Activated T-helper 1 cell treated with Interleukin-2 at 50 U/mL for 16 hours (primary cell): ENCODE results near the gene AJM1.
"Not testable (repeated sequence)": the region's sequence is repeated elsewhere in the genome, so short reads cannot be mapped to it uniquely, and the experiment has no call there.

ENCODE experiments used
- DNase-seq: peaks from one replicate; pipeline ENCODE4 v3.0.0-alpha.2; 2020; ENCODE audit warnings: low read depth

AJM1 gene

GRCh38 chr9:136856541-136857141 is 14.4 kb downstream of the AJM1 start:
- no peak for DNase-seq

DNA sequence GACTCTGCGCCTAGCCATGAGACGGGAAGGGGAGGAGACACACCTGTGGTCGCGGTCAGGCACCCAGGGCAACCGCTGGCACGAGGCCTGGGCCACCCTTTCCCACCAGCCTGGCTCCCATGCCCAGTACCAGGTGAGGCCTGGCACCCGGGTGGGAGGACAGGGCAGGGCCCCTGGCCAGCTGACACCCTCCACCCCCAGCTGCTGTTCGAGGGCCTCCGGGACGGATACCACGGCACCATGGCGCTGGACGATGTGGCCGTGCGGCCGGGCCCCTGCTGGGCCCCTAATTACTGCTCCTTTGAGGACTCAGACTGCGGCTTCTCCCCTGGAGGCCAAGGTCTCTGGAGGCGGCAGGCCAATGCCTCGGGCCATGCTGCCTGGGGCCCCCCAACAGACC is 14.9 kb downstream of the AJM1 start:
- DNase-seq: no peak

DNA sequence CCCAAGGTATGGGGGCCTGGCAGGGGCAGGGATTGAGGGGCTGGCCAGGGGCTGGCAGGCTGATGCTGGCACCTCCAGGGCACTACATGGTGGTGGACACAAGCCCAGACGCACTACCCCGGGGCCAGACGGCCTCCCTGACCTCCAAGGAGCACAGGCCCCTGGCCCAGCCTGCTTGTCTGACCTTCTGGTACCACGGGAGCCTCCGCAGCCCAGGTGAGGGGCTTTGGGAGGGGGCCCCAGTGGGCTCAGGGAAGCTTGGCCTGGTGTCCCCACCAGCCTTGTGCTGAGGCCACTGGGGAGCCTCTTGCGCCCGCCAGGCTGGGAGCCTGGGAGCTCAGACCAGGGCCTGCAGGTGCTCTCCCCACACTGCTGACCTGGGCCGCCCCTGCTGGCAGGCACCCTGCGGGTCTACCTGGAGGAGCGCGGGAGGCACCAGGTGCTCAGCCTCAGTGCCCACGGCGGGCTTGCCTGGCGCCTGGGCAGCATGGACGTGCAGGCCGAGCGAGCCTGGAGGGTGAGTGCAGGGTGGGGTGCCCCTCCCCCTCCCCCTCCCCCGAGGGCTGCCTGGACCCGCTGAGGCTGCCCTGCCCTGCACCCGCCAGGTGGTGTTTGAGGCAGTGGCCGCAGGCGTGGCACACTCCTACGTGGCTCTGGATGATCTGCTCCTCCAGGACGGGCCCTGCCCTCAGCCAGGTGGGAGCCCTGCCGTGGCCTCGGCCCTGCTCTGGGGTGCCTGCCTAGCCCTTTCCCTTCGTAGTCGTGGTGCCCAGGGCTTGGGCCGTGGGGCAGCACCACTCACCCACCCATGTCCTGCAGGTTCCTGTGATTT is 15.5 kb downstream of the AJM1 start:
- DNase-seq: no peak

GRCh38 chr9:136858452-136858843 is 16.2 kb downstream of the AJM1 start:
- DNase-seq: no peak

GRCh38 chr9:136858844-136859757 is 16.8 kb downstream of the AJM1 start:
- no peak for DNase-seq

- no peak for DNase-seq
These were observed 18.3 kb downstream of the AJM1 start for GRCh38 chr9:136860529-136860928.

DNA sequence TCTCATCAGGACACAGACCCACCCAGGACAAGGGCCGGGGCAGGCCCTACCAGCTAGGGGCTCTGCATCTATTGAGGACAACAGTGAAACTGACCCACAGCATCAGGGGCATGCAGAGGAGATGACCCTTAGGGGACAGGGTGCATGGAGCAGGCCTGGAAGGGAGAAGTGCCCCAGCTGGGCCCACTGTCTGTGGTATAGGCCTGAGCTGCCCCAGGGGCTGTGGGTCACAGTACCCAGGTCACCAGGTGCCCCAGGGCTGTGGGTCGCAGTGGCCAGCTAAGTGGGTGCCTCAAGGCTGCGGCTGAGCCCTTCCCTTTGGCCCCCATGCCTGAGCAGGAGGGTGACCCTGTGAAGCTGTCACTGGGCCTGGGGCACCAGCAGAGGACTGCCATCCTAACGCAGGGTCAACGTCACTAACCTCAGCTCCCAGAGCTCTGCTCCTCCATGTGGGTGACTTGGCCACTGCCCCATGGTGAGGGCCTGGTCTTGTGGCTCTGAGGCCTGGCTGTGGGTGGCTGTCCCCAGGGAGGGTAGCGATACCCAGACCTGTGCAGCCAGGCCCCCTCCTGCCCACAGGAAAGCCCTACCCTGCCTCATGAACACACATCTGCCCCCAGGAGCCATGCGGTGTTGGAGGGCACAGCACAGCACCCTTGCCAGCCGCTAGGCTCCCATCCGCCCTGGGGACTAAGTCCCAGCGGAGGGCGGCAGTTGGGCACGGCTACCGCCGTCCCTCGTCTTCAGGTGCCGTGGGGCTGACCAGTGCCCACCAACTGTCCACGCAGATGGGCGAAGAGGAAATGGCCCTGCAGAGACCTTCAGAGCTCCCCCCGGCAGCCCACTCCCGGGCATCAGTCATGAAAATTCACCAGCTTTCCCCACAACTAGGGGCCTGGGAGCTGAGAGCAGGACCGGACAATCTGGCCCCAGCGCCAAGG is 18.9 kb downstream of the AJM1 start:
- DNase-seq: no peak

- DNase-seq: no peak
These were observed 19.7 kb downstream of the AJM1 start for GRCh38 chr9:136861874-136862457.

GRCh38 chr9:136862849-136863622 is 20.8 kb downstream of the AJM1 start:
- DNase-seq: no peak

DNA sequence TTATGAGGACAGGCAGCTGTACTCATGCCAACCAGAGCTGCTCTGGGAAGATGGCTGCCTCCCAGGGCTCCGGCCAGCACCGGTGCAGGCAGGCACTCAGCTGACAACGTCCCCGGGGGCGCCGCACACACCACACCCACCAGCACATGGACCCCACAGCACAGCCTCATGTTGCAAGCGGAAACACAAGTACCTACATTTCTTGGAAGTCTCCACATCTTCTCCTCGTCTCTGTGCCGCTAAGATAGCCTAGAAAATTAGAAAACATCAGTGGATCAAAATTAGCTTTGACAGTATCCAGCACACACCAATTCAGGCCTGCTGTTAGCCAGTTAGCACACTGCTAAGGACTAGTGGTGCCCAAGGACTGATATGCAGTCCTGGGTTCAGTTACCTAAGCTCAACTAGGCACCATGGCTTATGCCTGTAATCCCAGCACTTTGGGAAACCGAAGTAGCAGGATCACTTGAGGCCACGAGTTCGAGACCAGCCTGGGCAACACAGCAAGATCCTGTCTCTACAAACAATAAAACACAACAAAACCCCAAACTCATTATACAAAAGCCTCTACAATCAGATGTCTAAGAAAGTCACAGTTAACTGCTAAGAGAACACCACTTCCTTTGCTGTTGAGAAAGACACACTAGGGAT is 21.5 kb downstream of the AJM1 start:
- DNase-seq: no peak

DNA sequence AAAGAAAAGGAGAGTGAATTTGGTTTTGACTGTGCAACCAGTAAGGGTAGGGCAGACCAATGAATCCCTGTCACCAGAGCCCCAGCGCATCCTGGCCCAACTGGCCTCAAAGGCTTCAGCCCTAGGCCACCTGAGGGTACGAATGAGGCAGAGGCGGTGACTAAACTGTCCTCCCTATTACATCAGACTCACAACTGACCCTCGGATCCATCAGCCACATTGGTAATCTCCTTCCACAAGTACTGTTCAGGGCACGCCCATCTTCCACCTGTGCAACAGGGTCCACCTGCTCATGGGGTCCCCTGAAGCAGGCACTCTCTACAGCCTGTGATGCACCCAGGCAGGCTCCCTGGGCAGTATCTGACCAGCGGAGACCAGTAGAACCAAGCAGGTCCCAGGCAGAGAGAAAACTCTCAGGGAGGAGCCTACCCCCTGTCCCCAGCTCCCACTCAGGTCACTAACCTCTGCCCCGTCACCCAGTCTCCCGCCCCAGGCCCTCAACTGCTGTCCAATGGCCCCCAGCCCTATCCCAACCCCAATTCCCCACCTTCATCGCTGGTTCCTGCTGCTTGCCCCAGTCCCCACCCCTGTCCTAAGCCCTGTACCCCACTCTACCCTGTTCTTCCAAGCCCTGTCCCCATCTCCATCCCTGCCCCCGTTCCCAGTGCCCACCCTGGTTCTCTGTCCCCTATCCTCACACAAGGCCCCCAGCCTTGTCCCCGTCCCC is 22.9 kb downstream of the AJM1 start:
- no peak for DNase-seq

DNA sequence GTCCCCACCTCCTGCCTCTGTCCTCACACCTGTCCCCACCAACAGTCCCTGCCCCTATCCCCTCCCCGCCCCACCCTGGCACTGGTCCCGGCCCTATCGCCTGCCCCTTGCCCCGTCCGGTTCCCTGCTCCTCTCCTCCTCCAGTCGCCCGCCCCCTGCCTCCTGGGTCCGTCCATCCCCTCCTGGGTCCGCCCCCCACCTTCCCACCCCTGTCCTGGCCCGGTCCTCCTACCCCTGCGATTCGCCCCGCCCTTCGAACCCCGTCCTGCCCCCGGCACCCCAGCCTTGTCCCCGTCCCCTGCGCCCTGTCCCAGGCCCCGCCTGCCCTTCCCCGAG is 23.5 kb downstream of the AJM1 start:
- DNase-seq: no peak

GRCh38 chr9:136866898-136867421 is 24.7 kb downstream of the AJM1 start:
- not testable (repeated sequence) for DNase-seq

GRCh38 chr9:136867480-136867879 is 25.2 kb downstream of the AJM1 start:
- DNase-seq: no peak

- no peak for DNase-seq
These were observed 25.6 kb downstream of the AJM1 start for GRCh38 chr9:136867917-136868316.

GRCh38 chr9:136868644-136869043 is 26.4 kb downstream of the AJM1 start:
- DNase-seq: no peak

DNA sequence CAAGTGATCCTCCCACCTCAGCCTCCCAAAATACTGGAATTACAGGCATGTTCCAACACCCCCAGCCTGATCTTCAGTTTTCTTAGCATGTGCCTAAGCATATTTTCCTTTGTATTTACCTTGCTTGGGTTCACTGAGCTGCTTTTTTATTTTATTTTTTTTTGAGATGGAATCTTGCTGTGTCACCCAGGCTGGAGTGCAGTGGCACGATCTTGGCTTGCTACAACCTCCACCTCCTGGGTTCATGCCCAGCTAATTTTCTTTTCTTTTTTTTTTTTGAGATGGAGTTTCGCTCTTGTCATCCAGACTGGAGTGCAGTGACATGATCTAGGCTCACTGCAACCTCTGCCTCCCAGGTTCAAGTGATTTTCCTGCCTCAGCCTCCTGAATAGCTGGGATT is 27.3 kb downstream of the AJM1 start:
- not testable (repeated sequence) for DNase-seq

DNA sequence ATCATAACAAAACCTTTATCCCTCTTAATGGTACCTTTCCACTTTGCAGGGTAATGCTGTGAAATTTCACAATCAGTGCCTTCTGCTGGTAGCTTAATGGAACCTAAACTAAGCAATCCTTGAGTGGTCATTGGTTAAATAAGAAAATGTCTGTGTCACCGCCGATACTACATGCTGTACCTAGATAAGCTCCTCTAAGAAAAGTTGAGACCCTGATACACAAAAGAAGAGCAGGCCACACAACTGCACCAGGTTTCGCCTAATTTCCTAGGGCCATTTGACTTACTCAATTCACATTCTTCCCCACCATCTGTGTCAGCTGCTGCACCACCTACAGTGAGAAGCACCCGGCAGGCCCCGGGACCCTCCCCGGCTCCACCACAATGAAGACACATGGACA is 32.9 kb downstream of the AJM1 start:
- DNase-seq: no peak

GRCh38 chr9:136876476-136876875 is 34.2 kb downstream of the AJM1 start:
- DNase-seq: no peak
